HepG2 (cell line): Measurements from ENCODE around the gene ZNF8. TPM values are rescaled to one million over a fixed set of nuclear protein-coding genes. Genes with fewer than 3 reads are reported as not detected.

Source experiments
- ATAC-seq: fragments of 200-7000 bp; cut with Tn5 transposase; 3 replicates; pipeline ENCODE4 v1.9.1; 2020; ENCODE audit warnings: mild to moderate bottlenecking, moderate library complexity
- BruUV-seq: library from RNA; stranded (reverse); fragments of 400-500 nt; replicated peaks from 2 replicates; lab custom pipeline; 2021; lab: Mats Ljungman, UMichigan
- CTCF ChIA-PET: fragments of 300-600 bp; formaldehyde crosslinking; extraction: SDS; loops from one replicate; lab custom pipeline; 2021; ENCODE audit warnings: low total read pairs, inconsistent platforms, low intra/inter-chr PET ratio; lab: Yijun Ruan, JAX
- POLR2A ChIA-PET: fragments of 350-600 bp; sonication (Branson Sonifier 250); formaldehyde crosslinking; loops from one replicate; lab custom pipeline; 2020; ENCODE audit warnings: antibody characterized with exemption, inconsistent platforms; lab: Yijun Ruan, JAX
- DNase-seq: peaks from one replicate; pipeline ENCODE4 v3.0.0-alpha.2; 2015; ENCODE audit warnings: low spot score
- FAIRE-seq: peaks from 3 replicates; lab custom pipeline; 2011; peaks lifted over from hg19 to GRCh38; lab: Jason Lieb, UNC
- H2AFZ ChIP-seq: one replicate; pipeline ENCODE4 v1.6.1; 2011; ENCODE audit warnings: low read length, inconsistent platforms
- H3K27ac ChIP-seq: fragments of 300-600 bp; 3 replicates; pipeline ENCODE4 v1.8.0; 2011; ENCODE audit warnings: mixed run types, mild to moderate bottlenecking, mixed read lengths, low read length, inconsistent platforms; ENCODE audit not compliant: insufficient read depth; ENCODE audit errors: extremely low read length
- H3K27me3 ChIP-seq, 2 experiments: fragments of 200-600 bp in 1 of 2; 2 replicates in 1 of 2; 3 replicates in 1 of 2; pipeline versions ENCODE4 v1.6.0 to v1.8.0; 2011; ENCODE audit warnings: low read length in 2 of 2, mild to moderate bottlenecking in 2 of 2, moderate library complexity in 2 of 2, inconsistent platforms in 1 of 2; ENCODE audit not compliant: insufficient read depth in 2 of 2, control insufficient read depth in 1 of 2
- H3K36me3 ChIP-seq, 2 experiments: fragments of 200-600 bp in 1 of 2; replicated peaks in 1 of 2; 2 replicates in 1 of 2; 3 replicates in 1 of 2; pipeline versions ENCODE4 v1.5.1 to v1.8.0; 2011; ENCODE audit warnings: low read length in 2 of 2, inconsistent platforms in 1 of 2; ENCODE audit not compliant: insufficient read depth in 2 of 2, control insufficient read depth in 1 of 2
- H3K4me1 ChIP-seq: 2 replicates; pipeline ENCODE4 v1.5.1; 2012; ENCODE audit warnings: low read length, inconsistent platforms; ENCODE audit not compliant: insufficient read depth
- H3K4me2 ChIP-seq: 2 replicates; pipeline ENCODE4 v1.6.0; 2011; ENCODE audit warnings: low read depth, low read length, inconsistent platforms
- H3K4me3 ChIP-seq, 3 experiments: fragments of 200-600 bp in 1 of 3; sonication (generic), shearing (Covaris generic) in 1 of 3; replicated peaks in 1 of 3; 2 replicates each; pipeline ENCODE4 v1.5.1; 2011 to 2016; ENCODE audit warnings: low read length in 3 of 3, inconsistent platforms in 2 of 3, low read depth in 2 of 3, mild to moderate bottlenecking in 2 of 3, control low read depth in 1 of 3, mixed read lengths in 1 of 3; ENCODE audit not compliant: insufficient read depth in 1 of 3
- H3K79me2 ChIP-seq: one replicate; pipeline ENCODE4 v1.6.1; 2011; ENCODE audit warnings: low read length, inconsistent platforms; ENCODE audit not compliant: insufficient read depth
- H3K9ac ChIP-seq: 2 replicates; pipeline ENCODE4 v1.6.0; 2011; ENCODE audit warnings: mild to moderate bottlenecking, low read depth, low read length, inconsistent platforms; ENCODE audit not compliant: insufficient read depth
- H3K9me3 ChIP-seq: 2 replicates; pipeline ENCODE4 v1.5.1; 2012; ENCODE audit warnings: mild to moderate bottlenecking, low read length
- H4K20me1 ChIP-seq: 2 replicates; pipeline ENCODE4 v1.6.0; 2011; ENCODE audit warnings: inconsistent platforms, mild to moderate bottlenecking, low read length, moderate library complexity; ENCODE audit not compliant: insufficient read depth
- GABPA ChIP-seq, 2 experiments: IDR thresholded peaks; 2 replicates each; pipeline ENCODE4 v1.6.1; 2011 to 2016; ENCODE audit warnings: low read depth in 2 of 2, low read length in 1 of 2, missing biosample characterization in 1 of 2, missing genetic modification characterization in 1 of 2
- MED1 ChIP-seq: sonication (generic); formaldehyde crosslinking; IDR thresholded peaks from 2 replicates; pipeline ENCODE4 v1.4.0; 2020; ENCODE audit warnings: missing genetic modification reagents
- ZFP62 ChIP-seq: sonication (generic); formaldehyde crosslinking; IDR thresholded peaks from 2 replicates; pipeline ENCODE4 v1.4.0; 2020; ENCODE audit warnings: missing genetic modification reagents
- ZFP82 ChIP-seq: sonication (generic); formaldehyde crosslinking; IDR thresholded peaks from 2 replicates; pipeline ENCODE4 v1.5.1; 2020; ENCODE audit warnings: mild to moderate bottlenecking, missing genetic modification reagents, borderline replicate concordance
- ZFX ChIP-seq: sonication (generic); formaldehyde crosslinking; IDR thresholded peaks from 2 replicates; pipeline ENCODE4 v1.4.0; 2020; ENCODE audit warnings: mild to moderate bottlenecking, low read depth, missing genetic modification reagents, moderate library complexity
- ZNF441 ChIP-seq: sonication (generic); formaldehyde crosslinking; IDR thresholded peaks from 2 replicates; pipeline ENCODE4 v1.7.0; 2021; ENCODE audit warnings: missing genetic modification reagents, borderline replicate concordance
- ZNF451 ChIP-seq: sonication (generic); formaldehyde crosslinking; IDR thresholded peaks from 2 replicates; pipeline ENCODE4 v1.5.0; 2020; ENCODE audit warnings: mild to moderate bottlenecking, missing genetic modification reagents
- ZNF75D ChIP-seq: sonication (generic); formaldehyde crosslinking; IDR thresholded peaks from 2 replicates; pipeline ENCODE4 v1.8.1; 2023; ENCODE audit warnings: missing genetic modification reagents, mild to moderate bottlenecking, borderline replicate concordance
- WGBS: methylation state at CpG from one replicate; pipeline ENCODE4 v1.1.6; 2017; ENCODE audit warnings: low lambda C conversion rate; 5-methylcytosine and 5-hydroxymethylcytosine counted together
- in situ Hi-C: cut with HindIII; loops from 2 replicates; pipeline ENCODE4 v1.10.0; 2017; ENCODE audit warnings: low pct_unique_long_range_greater_than_20kb; ENCODE audit not compliant: extremely low pct_ligation_motif_present
- intact Hi-C: fragments of 100-400 bp; cut with micrococcal nuclease; formaldehyde crosslinking; loops from one replicate; pipeline ENCODE4 v1.10.0; 2022; ENCODE audit not compliant: unreplicated experiment
- polyA plus RNA-seq, 8 experiments: library from polyadenylated mRNA; depleted of rRNA in 3 of 8; stranded (reverse) in 7 of 8; unstranded in 1 of 8; fragments of >200 nt; fragmentation: Illumina TruSeq in 4 of 8; extraction: Trizol in 4 of 8; gene quantifications; 2 replicates each; pipeline versions ENCODE4 v1.2.1 to v1.2.3, GENCODE V29; 2011 to 2016; ENCODE audit warnings: low read depth in 4 of 8, missing spikeins in 1 of 8, mixed read lengths in 1 of 8; ENCODE audit not compliant: insufficient read depth in 1 of 8
- total RNA-seq, 5 experiments: library from RNA; depleted of rRNA; stranded (reverse); fragments of >200 nt; fragmentation: Illumina TruSeq; extraction: Trizol; gene quantifications; 2 replicates each; pipeline ENCODE4 v1.2.3, GENCODE V29; 2016; ENCODE audit warnings: low read depth in 1 of 5
- TF ChIP-seq, protein P1 (sequence below): sonication (generic); formaldehyde crosslinking; IDR thresholded peaks from 2 replicates; pipeline ENCODE4 v1.4.0; 2020; ENCODE audit warnings: missing genetic modification reagents
- TF ChIP-seq, protein P2 (sequence below): sonication (generic); formaldehyde crosslinking; IDR thresholded peaks from 2 replicates; pipeline ENCODE4 v1.5.1; 2020; ENCODE audit warnings: mild to moderate bottlenecking, missing genetic modification reagents, moderate library complexity
- TF ChIP-seq, protein P3 (sequence below): sonication (generic); formaldehyde crosslinking; IDR thresholded peaks from 2 replicates; pipeline ENCODE4 v1.8.1; 2023; ENCODE audit warnings: mild to moderate bottlenecking, missing genetic modification reagents
- TF ChIP-seq, protein P4 (sequence below): sonication (generic); formaldehyde crosslinking; IDR thresholded peaks from 2 replicates; pipeline ENCODE4 v1.8.1; 2023; ENCODE audit warnings: missing genetic modification reagents, inconsistent platforms, borderline replicate concordance
- TF ChIP-seq, protein P5 (sequence below): sonication (generic); formaldehyde crosslinking; IDR thresholded peaks from 2 replicates; pipeline ENCODE4 v1.4.0; 2020; ENCODE audit warnings: missing genetic modification reagents, borderline replicate concordance

Gene ZNF8
- total and polyA plus RNA-seq, 2 of the 13 experiments (the other 11 are each of a cell fraction or from before 2014, with no cell fraction given), result 3.1 to 3.3 TPM

DNA sequence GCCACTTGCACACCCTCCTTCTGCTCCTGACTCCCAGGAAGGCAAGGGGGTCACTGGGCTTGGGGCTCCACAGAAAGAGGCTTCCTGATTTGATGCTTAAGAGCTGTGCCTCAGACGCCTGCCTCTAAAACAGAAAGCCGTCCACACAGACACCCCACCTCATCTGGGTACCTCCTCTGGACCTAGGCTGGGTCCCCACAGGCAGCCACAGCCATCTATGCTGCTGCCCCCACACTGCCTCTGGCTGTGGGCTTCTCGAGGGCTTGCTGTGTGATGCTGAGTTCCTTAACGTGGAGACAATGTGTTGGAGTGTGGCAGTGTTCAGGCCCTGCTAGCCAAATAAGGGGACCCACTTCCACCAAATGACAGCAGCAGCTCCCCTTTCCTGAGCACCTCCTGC is 39.5 kb downstream of the ZNF8 start:
- H3K4me2 ChIP-seq, result no peak overlapping the region
- no peak overlapping the region for H2AFZ ChIP-seq
- no peak overlapping the region for H3K4me3 ChIP-seq
- ChIA-PET POLR2A (no interaction called here), CTCF (no interaction called here)
- no peak overlapping the region for H3K9ac ChIP-seq
- no peaks in the 10 kb centered on the region for H3K4me1 ChIP-seq
- no peak for DNase-seq
- no peaks in the 10 kb centered on the region for H3K79me2 ChIP-seq
- H3K9me3 ChIP-seq, result no peaks in the 10 kb centered on the region
- no peaks in the 10 kb centered on the region for H3K27me3 ChIP-seq
- in situ Hi-C loops, result no loop called here
- no peak for ATAC-seq
- WGBS, result 100% methylated on average over 1 of the region's 4 CpGs
- intact Hi-C loops, result no loop called here
- H3K27ac ChIP-seq, result no peak overlapping the region
- no peaks in the 10 kb centered on the region for H4K20me1 ChIP-seq
- FAIRE-seq, result no peak
- no TSS peak for BruUV-seq
- peaks cover 0 to 12% of the 10 kb centered on the region in 2 experiments for H3K36me3 ChIP-seq
- TF ChIP-seq ZFX (CRISPR knock-in tag) (no peak), MED1 (CRISPR knock-in tag) (no peak), ZFP82 (CRISPR knock-in tag) (no peak), ZNF451 (CRISPR knock-in tag) (no peak), ZNF75D (CRISPR knock-in tag) (no peak), ZNF441 (no peak), ZFP62 (CRISPR knock-in tag) (no peak), GABPA (IDR thresholded peaks at IDR 0.05; ENCODE audit: low read depth, low read length) (no peak), GABPA (CRISPR knock-in tag; IDR thresholded peaks at IDR 0.05; ENCODE audit: low read depth) (no peak)
- TF ChIP-seq, protein P1, sequence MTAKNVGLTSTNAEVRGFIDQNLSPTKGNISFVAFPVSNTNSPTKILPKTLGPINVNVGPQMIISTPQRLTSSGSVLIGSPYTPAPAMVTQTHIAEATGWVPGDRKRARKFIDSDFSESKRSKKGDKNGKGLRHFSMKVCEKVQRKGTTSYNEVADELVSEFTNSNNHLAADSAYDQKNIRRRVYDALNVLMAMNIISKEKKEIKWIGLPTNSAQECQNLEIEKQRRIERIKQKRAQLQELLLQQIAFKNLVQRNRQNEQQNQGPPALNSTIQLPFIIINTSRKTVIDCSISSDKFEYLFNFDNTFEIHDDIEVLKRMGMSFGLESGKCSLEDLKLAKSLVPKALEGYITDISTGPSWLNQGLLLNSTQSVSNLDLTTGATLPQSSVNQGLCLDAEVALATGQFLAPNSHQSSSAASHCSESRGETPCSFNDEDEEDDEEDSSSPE (CRISPR knock-in tag), result no peak
- TF ChIP-seq, protein P2, sequence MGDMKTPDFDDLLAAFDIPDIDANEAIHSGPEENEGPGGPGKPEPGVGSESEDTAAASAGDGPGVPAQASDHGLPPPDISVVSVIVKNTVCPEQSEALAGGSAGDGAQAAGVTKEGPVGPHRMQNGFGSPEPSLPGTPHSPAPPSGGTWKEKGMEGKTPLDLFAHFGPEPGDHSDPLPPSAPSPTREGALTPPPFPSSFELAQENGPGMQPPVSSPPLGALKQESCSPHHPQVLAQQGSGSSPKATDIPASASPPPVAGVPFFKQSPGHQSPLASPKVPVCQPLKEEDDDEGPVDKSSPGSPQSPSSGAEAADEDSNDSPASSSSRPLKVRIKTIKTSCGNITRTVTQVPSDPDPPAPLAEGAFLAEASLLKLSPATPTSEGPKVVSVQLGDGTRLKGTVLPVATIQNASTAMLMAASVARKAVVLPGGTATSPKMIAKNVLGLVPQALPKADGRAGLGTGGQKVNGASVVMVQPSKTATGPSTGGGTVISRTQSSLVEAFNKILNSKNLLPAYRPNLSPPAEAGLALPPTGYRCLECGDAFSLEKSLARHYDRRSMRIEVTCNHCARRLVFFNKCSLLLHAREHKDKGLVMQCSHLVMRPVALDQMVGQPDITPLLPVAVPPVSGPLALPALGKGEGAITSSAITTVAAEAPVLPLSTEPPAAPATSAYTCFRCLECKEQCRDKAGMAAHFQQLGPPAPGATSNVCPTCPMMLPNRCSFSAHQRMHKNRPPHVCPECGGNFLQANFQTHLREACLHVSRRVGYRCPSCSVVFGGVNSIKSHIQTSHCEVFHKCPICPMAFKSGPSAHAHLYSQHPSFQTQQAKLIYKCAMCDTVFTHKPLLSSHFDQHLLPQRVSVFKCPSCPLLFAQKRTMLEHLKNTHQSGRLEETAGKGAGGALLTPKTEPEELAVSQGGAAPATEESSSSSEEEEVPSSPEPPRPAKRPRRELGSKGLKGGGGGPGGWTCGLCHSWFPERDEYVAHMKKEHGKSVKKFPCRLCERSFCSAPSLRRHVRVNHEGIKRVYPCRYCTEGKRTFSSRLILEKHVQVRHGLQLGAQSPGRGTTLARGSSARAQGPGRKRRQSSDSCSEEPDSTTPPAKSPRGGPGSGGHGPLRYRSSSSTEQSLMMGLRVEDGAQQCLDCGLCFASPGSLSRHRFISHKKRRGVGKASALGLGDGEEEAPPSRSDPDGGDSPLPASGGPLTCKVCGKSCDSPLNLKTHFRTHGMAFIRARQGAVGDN, result no peak
- TF ChIP-seq, protein P3, sequence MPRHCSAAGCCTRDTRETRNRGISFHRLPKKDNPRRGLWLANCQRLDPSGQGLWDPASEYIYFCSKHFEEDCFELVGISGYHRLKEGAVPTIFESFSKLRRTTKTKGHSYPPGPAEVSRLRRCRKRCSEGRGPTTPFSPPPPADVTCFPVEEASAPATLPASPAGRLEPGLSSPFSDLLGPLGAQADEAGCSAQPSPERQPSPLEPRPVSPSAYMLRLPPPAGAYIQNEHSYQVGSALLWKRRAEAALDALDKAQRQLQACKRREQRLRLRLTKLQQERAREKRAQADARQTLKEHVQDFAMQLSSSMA (CRISPR knock-in tag), result no peak
- TF ChIP-seq, protein P4, sequence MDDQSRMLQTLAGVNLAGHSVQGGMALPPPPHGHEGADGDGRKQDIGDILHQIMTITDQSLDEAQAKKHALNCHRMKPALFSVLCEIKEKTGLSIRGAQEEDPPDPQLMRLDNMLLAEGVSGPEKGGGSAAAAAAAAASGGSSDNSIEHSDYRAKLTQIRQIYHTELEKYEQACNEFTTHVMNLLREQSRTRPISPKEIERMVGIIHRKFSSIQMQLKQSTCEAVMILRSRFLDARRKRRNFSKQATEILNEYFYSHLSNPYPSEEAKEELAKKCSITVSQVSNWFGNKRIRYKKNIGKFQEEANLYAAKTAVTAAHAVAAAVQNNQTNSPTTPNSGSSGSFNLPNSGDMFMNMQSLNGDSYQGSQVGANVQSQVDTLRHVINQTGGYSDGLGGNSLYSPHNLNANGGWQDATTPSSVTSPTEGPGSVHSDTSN, result no peak
- TF ChIP-seq, protein P5, sequence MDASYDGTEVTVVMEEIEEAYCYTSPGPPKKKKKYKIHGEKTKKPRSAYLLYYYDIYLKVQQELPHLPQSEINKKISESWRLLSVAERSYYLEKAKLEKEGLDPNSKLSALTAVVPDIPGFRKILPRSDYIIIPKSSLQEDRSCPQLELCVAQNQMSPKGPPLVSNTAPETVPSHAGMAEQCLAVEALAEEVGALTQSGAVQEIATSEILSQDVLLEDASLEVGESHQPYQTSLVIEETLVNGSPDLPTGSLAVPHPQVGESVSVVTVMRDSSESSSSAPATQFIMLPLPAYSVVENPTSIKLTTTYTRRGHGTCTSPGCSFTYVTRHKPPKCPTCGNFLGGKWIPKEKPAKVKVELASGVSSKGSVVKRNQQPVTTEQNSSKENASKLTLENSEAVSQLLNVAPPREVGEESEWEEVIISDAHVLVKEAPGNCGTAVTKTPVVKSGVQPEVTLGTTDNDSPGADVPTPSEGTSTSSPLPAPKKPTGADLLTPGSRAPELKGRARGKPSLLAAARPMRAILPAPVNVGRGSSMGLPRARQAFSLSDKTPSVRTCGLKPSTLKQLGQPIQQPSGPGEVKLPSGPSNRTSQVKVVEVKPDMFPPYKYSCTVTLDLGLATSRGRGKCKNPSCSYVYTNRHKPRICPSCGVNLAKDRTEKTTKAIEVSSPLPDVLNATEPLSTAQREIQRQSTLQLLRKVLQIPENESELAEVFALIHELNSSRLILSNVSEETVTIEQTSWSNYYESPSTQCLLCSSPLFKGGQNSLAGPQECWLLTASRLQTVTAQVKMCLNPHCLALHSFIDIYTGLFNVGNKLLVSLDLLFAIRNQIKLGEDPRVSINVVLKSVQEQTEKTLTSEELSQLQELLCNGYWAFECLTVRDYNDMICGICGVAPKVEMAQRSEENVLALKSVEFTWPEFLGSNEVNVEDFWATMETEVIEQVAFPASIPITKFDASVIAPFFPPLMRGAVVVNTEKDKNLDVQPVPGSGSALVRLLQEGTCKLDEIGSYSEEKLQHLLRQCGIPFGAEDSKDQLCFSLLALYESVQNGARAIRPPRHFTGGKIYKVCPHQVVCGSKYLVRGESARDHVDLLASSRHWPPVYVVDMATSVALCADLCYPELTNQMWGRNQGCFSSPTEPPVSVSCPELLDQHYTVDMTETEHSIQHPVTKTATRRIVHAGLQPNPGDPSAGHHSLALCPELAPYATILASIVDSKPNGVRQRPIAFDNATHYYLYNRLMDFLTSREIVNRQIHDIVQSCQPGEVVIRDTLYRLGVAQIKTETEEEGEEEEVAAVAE (CRISPR knock-in tag), result no peak
